NCI-H2227 (cell line): ENCODE data around the gene BMS1.
"Not testable (repeated sequence)": the region's sequence is repeated elsewhere in the genome, so short reads cannot be mapped to it uniquely, and the experiment has no call there.

Experiments
- DNase-seq: peaks from one replicate; lab custom pipeline; 2025; ENCODE audit not compliant: unreplicated experiment; lab: John Stamatoyannopoulos, UW

The BMS1 gene, protein sequence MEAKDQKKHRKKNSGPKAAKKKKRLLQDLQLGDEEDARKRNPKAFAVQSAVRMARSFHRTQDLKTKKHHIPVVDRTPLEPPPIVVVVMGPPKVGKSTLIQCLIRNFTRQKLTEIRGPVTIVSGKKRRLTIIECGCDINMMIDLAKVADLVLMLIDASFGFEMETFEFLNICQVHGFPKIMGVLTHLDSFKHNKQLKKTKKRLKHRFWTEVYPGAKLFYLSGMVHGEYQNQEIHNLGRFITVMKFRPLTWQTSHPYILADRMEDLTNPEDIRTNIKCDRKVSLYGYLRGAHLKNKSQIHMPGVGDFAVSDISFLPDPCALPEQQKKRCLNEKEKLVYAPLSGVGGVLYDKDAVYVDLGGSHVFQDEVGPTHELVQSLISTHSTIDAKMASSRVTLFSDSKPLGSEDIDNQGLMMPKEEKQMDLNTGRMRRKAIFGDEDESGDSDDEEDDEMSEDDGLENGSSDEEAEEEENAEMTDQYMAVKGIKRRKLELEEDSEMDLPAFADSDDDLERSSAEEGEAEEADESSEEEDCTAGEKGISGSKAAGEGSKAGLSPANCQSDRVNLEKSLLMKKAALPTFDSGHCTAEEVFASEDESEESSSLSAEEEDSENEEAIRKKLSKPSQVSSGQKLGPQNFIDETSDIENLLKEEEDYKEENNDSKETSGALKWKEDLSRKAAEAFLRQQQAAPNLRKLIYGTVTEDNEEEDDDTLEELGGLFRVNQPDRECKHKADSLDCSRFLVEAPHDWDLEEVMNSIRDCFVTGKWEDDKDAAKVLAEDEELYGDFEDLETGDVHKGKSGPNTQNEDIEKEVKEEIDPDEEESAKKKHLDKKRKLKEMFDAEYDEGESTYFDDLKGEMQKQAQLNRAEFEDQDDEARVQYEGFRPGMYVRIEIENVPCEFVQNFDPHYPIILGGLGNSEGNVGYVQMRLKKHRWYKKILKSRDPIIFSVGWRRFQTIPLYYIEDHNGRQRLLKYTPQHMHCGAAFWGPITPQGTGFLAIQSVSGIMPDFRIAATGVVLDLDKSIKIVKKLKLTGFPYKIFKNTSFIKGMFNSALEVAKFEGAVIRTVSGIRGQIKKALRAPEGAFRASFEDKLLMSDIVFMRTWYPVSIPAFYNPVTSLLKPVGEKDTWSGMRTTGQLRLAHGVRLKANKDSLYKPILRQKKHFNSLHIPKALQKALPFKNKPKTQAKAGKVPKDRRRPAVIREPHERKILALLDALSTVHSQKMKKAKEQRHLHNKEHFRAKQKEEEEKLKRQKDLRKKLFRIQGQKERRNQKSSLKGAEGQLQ

DNA sequence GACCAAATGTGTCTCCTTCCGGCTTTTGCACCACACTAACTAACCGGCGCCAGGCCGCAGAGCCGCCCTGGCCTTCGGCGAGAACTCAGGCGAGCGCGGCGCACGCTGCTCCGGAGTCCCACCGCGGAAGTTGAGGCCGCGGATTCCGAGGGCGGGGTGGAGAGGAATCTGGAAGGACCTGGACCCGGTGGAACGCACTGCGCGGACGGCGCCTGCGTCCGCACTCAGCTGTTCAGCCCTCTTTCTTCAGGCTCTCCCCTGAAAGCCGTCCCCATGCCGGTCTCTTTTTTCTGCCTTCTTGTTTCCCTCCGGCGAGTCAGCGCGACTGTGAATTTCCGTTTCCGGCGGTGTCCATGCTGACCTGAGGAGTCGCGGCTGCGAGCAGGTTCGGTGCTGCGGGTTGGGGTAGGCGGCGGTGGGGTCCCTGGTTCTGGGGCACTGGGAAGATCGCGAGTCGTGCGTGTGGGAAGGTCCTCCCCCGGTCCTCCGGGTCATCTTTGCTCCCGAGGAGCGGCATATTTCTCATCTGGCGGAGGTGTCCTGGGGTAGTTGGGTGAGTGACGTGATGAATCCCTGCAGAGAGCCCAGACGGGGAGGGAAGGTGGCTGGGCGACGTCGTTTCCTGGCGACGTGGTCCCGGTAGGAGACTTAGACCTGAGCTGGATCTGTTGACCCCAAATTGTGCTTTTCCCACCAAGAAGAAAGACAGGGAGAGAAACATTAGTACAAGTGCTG, at the start of gene BMS1:
BMS1 (plus strand) TSS at position 350 of the 735 bp plus-strand sequence. CDS start 1,600 bp downstream, outside the sequence.
- peak; percentile 91 for DNase-seq

DNA sequence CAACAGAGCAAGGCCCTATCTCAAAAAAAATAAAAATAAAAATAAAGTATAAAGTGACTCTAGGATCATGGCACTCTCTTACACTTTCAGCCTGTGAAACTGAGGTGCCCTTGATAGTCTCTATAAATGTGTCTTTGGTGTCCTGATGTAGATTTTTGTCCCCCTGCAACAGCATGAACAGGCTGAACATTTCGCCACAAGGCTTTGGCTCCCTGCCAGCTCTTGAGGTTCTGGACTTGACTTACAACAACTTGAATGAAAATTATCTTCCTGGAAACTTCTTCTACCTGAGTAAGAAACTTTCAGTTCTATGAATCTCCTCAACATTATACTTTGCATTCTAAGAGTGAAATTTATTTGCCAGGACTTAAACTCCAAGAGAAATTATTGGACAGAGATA, 48.1 kb upstream of the BMS1 start:
- DNase-seq: no peak

DNA sequence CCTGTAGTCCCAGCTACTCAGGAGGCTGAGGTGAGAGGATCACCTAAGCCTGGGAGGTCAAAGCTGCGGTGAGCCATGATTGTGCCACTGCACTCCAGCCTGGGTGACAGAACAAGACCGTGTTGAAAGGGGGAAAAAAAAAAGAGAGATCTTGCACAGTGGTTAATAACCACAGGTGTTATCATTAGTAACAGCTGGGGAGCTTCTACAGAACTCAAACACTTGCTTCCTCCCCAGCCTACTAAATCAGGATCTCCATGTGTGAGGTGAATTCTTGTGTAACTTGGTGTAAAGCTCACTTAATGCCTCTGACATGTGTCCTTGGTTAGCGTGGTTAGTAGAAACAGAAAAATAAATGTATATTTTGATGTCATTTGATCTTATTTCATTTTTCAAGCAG, 43.9 kb upstream of the BMS1 start:
- no peak for DNase-seq

DNA sequence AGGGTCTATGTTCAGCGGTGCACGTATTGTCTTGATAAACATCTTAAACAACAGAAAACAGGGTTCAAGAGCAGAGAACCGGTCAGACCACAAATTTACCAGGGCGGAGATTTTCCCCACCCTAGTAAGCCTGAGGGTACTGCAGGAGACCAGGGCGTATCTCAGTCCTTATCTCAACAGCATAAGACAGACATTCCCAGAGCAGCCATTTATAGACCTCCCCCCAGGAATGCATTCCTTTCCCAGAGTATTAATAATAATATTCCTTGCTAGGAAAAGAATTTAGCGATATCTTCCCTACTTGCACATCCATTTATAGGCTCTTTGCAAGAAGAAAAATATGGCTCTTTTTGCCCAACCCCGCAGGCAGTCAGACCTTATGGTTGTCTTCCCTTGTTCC, 41.1 kb upstream of the BMS1 start:
- not testable (repeated sequence) for DNase-seq

DNA sequence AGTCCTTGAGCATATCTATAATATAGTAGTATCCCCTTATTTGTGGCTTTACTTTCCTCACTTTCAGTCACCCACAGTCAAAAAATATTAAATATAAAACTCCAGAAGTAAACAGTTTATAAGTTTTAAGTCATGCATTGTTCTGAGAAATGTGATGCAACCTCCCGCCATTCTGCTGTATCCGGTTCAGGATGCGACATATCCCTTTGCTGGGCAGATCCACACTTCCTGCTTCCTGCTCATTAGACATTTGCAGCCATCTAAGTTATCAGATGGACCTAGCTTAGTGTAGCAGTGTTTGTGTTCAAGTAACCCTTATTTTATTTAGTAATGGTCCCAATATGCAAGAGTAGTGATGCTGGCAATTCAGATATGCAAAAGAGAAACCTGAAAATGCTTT, 38.9 kb upstream of the BMS1 start:
- DNase-seq: no peak

DNA sequence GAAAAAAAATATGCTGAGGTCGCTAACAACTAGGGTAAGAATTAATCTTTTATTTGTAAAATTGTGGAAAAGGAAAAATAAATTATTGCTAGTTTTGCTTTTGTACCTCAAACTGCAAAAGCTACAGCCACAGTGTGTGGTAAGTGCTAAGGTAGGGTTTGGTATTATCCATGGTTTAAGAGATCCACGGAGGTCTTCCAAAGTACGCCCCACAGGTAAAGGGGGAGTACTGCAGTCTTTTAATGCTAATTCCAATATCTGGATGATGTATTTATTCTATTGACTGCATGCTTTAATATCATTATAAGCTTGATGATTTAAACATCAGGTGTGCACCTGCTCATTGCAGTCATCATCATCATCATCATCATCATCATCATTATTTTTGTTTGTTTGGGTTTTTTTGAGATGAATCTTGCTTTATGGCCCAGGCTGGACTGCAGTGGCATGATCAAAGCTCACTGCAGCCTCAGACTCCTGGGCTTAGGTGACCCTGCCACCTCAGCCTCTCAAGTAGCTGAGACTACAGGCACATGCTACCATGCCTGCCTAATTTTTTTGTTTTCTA, 38.4 kb upstream of the BMS1 start:
- DNase-seq: peak; percentile 1

DNA sequence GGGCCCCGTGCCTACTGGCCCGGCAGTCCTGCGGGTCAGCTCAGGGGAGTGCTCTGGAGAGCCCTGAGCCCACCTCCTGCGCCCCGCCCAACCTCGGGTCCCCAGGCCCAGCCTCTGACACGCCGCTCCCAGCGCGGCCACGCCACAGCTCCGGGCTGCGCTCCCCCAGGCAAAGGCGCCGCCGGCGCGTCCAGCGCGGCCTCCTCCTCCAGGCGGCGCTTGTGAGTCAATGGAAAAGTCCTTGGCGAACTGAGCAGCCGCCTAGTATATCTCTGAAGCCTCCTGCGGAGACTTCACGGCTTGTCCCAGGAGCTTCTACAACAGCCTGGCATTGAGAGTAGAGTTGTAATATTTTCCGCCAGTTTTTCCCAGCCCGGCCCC, 29.5 kb upstream of the BMS1 start:
- peak; percentile 79 for DNase-seq

DNA sequence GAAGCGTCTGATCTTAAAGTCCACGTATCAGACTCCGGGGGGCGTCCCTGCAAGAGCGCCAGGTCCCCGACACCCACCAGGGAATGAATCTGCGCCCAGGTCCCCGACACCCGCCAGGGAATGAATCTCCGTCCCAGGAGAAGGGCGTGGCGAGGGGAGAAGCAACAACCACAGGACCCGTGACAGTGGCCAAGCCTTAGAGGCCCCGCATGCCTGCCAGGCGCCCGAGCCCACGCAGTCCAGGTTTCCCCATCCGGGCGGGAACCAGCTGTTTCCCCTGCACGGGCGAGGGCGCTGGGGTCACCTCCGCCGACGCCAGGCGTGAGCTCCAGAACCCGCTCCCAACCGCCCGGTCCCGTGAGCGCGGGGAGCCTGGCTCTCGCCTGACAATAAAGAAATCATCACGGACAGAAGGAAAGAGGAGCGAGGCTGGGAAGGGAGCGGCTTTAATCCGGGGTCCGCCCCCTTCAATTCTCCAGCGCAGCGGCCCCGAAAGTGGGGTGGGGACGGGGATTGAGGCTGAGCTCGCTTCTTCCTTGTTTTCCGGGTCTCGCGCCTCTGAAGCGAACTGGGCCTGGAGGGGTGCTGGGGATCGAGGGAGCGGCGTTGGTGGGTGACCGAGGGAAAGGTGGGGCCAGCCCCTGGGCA, 29.0 kb upstream of the BMS1 start:
- peak; percentile 18 for DNase-seq

DNA sequence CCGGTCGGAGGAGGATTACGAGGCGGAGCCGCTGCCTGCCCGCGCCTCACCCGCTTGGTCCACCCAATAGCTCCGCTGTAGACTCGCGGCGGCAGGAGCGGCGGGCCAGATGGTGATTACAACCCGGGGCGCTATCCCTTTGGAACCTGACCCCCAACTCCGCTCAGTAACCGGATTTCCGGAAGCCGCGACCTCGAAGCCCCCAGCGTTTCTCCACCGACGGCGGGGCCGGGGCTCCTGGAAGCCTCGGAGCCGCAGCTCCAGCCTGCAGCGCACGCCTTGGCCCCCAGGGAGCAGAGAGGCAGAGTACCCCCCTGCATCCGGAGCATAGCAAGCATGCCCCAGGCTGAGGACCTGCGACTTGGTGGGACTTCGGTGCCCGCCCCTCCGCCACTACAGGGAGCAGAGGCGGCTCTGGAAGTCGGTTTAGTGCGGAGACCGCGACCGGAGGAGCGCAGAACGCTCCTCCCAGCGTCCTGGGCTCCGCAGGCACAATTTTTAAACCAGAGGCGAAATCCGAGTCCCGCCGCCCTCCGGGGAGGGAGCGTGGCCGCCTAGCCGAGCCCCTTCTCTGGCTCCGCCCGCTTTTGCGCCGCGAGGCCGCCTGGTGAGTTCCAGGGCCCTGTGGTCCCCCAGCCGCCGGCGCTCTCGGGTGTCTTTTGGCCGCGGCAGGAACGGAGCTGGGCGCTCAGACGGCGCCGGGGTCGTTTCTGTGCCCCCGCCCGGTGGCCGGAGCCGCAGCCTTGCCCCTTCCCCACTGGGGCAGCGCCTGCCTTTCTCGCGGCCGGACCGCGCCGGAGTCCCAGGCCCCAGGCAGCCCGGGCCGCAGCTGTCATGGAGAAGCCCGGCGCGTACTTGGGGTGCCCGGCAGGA, 28.2 kb upstream of the BMS1 start:
- peak; percentile 5 for DNase-seq

DNA sequence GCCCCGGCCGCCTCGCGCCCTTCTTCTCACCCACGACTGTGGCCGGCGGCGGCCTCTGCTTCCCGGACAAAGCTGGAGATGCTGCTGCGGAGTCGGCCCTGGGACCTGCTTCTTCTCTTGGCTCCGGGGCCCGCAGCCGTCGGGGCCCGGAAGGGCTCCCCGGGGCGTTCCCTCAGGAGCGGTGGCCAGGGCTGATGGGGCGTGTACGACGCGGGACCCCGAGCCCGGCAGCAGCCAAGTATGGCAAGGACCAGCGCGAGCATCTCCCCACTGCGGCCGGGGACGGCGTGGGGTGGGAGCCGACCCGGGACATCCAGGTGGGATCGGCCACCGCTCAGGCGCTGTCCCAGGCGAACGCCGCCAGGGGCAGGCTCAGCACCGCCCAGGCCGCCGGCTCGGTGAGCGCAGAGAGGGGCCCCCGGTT, 27.6 kb upstream of the BMS1 start:
- no peak for DNase-seq

DNA sequence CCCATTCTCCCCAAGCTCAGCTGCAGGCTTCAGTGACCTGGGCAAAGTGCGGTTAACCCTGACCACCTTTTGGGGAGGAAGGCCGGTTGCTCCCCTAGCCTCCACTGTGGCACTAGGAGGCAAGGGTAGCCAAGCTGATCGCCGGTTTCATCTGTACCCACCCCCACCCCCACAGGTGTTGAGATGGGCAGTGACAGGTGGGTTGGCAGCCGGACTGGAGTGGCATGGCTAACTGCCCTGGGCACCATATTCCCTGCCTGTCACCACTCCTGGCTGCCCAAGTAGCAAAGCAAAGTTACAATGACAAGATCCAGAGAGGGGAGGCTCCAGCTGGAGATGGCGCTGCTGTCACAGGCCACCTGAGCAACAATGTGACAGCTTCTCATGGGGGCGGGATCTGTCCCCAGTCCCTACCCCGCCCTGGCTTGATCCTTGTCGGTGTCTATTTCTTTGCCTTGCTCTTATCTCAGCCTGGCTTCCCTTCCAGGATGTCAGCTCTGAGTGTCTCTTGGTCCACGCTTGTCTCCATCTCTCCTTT, 27.0 kb upstream of the BMS1 start:
- no peak for DNase-seq

DNA sequence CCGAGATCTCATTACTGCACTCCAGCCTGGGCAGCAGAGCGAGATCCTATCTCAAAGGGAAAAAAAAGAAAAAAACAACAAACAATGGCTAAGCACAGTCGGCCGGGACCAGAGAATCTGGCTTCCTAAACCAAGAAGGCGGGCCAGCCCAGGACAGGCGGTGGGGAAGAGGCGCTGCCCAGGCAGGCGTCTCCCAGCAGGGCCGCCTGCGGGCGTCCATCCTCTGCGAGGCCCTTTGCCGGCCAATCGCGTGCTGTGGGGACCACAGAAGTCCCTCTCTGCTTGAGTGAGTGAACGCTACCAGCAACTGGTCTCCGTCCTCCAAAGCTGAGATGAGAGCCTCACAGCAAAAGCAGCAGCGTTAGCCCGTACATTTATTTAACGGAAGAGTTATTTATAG, 14.7 kb upstream of the BMS1 start:
- no peak for DNase-seq

DNA sequence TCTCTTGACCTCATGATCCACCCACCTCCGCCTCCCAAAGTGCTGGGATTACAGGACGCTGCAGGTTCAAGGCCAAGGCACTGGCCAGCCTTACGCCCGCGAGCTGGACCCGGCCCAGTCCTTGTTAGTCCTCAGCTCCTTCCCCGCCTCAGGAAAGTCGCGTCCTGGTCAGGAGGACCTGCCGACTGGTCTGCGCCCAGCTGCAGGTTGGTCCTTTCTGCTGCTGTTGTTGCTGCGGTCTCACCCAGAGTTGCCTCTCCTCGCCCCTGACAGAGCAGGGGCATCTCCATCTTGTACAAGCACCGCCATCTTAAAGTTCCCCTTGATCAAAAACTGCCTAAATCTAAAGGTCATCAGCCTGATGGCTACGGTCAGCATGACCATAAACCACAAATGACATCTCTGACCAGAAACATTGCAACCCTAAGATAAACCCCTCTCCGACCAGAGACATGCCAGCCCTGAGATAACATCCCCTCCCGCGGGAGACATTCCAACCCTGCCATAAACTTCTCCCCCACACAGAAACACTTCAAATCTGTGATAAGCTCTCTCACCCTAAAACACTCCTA, 13.9 kb upstream of the BMS1 start:
- DNase-seq: no peak

DNA sequence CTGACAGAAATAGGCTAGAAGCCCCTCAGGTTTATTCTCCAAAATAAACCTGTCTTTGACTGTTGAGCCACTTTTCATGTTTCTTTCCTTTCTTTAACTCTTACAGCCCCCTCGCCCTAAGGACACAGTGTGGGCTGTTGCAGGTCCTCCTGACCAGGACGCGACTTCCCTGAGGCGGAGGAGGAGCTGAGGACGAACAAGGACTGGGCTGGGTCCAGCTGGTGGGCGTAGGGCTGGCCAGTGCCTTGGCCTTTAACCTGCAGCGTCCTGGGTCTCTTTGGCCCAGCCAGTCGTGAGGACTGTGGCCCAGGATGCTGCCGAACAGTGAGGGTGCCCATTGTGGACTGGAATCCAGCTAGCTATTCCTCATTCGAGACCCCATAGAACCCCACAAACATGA, 13.4 kb upstream of the BMS1 start:
- no peak for DNase-seq

DNA sequence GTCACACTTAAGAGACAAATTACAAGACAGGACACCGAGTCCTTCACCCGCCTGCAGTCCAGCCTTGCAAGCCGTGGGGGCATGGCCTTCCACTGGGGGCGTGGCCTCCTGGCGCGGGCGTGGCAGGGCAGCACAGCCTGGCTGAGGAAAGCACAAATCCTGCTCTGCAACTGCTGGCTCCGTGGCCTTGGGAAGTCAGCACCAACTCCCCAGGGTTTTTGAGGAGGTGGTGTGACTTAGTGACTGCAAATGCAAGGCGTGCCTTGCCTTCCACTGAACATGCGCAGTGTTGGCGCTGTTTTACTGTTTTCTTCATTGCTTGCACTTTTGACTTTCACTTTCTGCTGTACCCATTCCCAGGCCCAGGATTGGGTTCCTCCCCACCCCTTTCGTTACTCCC, 12.9 kb upstream of the BMS1 start:
- peak; percentile 0 for DNase-seq

DNA sequence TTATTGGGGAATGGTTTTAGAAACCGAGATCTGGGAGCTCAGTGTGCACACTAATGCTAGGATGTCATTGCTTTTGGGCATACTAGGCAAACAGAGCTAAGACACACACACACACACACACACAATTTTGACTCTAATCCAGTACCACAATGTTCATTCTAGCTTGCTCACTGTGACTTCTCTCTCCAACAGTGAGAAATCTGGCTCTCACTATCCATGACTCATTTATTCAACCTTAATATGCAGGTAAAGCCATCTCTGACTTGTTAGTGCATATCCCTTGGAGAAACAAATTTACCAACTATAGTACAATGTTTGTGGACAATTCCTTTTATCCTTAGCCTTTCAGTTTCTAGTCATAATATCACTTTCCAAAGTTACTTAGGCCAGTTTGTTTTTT, 5.9 kb upstream of the BMS1 start:
- no peak for DNase-seq

DNA sequence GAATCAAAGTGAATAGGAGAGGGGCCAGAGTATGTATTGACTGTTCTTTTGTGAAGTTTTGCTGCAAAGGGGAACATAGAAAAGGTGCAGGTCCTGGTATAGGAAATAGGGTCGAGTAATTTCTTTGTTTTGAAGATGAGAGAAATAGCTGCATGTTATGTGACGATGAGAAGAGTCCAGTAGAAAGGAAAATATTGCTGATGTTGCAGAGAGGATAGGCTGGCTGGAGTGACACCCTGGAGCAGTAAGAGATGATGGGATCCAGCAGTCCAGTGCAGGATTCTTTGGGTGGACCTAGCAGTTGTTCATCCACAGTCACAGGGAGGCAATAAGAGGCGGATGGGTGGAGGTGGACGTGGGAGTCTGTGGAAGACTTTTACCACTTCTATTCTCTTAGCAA, 2.1 kb upstream of the BMS1 start:
- no peak for DNase-seq

DNA sequence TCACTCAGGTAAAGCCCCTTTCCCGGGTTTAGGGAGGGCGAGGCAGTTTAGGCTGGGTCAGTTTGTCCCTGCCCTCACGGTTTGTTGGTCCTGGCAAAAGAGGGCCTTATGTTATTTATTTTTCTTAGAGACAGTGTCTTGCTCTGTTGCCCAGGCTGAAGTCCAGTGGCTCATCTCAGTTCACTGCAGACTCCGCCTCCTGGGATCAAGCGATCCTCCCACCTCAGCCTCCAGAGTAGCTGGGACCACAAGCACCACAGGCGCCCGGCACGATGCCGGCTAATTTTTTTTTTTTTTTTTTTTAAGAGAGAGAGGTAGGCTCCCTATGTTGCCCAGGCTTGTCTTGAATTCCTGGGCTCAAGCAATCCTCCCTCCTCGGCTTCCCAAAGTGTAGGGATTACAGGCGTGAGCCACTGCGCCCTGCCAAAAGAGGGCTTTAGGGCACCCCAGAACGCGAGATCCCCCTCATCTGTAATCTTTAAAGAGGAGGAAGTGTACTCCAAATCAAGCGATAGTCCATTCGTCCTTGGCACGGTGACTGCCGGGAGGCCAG, 626 bp upstream of the BMS1 start:
- peak; percentile 6 for DNase-seq
